Sigmoid colon (tissue), 4 donors: ENCODE measurements around the gene SHH.

Experiments used
- CTCF ChIP-seq, 4 experiments: fragments of 450-650 bp in 3 of 4; fragments of 200-600 bp in 1 of 4; IDR thresholded peaks; one replicate each; pipeline ENCODE4 v1.5.1; 2016 to 2019; ENCODE audit warnings: antibody characterized with exemption in 4 of 4, mild to moderate bottlenecking in 3 of 4, moderate library complexity in 2 of 4
- EP300 ChIP-seq, 4 donors: sonication (generic); formaldehyde crosslinking; IDR thresholded peaks; one replicate each; pipeline ENCODE4 v1.6.1; 2017; ENCODE audit warnings: antibody characterized with exemption in 4 of 4
- POLR2AphosphoS5 ChIP-seq, 4 donors: sonication (generic); formaldehyde crosslinking; IDR thresholded peaks; one replicate each; pipeline ENCODE4 v1.6.1; 2017; ENCODE audit warnings: antibody characterized with exemption in 4 of 4

GRCh38 chr7:155811895-155812761 lies at the start of gene SHH:
- TF ChIP-seq CTCF (IDR thresholded peaks at IDR 0.05): no peak
- no peak for TF ChIP-seq EP300 (IDR thresholded peaks at IDR 0.05)
- TF ChIP-seq POLR2AphosphoS5 (IDR thresholded peaks at IDR 0.05): no peak
